PC-3 (cell line): ENCODE results near the gene GPR22.

Source experiments
- CTCF ChIP-seq: fragments of 300-600 bp; sonication (generic); conservative IDR thresholded peaks from 2 replicates; pipeline ENCODE4 v1.5.1; 2017; ENCODE audit warnings: antibody characterized with exemption, low read depth, mild to moderate bottlenecking, low read length
- EZH2 ChIP-seq: fragments of 300-600 bp; sonication (generic); IDR thresholded peaks from one replicate; pipeline ENCODE4 v1.6.1; 2017; ENCODE audit warnings: antibody characterized with exemption, mild to moderate bottlenecking, low read length; ENCODE audit not compliant: unreplicated experiment
- EZH2phosphoT487 ChIP-seq: fragments of 300-600 bp; sonication (generic); IDR thresholded peaks from 2 replicates; pipeline ENCODE4 v1.6.1; 2018; ENCODE audit warnings: mild to moderate bottlenecking, antibody characterized with exemption, low read length, borderline replicate concordance

GRCh38 chr7:107446531-107446930 lies 23.3 kb upstream of the GPR22 start:
- TF ChIP-seq CTCF (no peak), EZH2 (no peak), EZH2phosphoT487 (no peak)
